IMR-90 (cell line): Measurements from ENCODE around the gene FOXK2.

ENCODE experiments used
- CEBPB ChIP-seq: IDR thresholded peaks from 2 replicates; pipeline ENCODE4 v1.6.1; 2012; ENCODE audit warnings: low read depth, low read length, improper control_type of control experiment
- CHD1 ChIP-seq: IDR thresholded peaks from 2 replicates; pipeline ENCODE4 v1.6.1; 2012; ENCODE audit warnings: low read depth, low read length, improper control_type of control experiment
- FOS ChIP-seq: fragments of 150-350 bp; IDR thresholded peaks from 2 replicates; pipeline ENCODE4 v1.6.1; 2016; ENCODE audit warnings: low read depth, low read length
- MAFK ChIP-seq: IDR thresholded peaks from 2 replicates; pipeline ENCODE4 v1.6.1; 2012; ENCODE audit warnings: low read depth, low read length, improper control_type of control experiment
- MAZ ChIP-seq: IDR thresholded peaks from 2 replicates; pipeline ENCODE4 v1.6.1; 2012; ENCODE audit warnings: low read depth, mild to moderate bottlenecking, low read length, improper control_type of control experiment, moderate library complexity, borderline replicate concordance
- MXI1 ChIP-seq: IDR thresholded peaks from 2 replicates; pipeline ENCODE4 v1.6.1; 2012; ENCODE audit warnings: low read depth, mild to moderate bottlenecking, low read length, moderate library complexity, borderline replicate concordance
- POLR2A ChIP-seq: IDR thresholded peaks from 2 replicates; pipeline ENCODE4 v1.6.1; 2012; ENCODE audit warnings: mild to moderate bottlenecking, low read depth, low read length
- RAD21 ChIP-seq: IDR thresholded peaks from 2 replicates; pipeline ENCODE4 v1.6.1; 2012; ENCODE audit warnings: low read length, improper control_type of control experiment
- RCOR1 ChIP-seq: IDR thresholded peaks from 2 replicates; pipeline ENCODE4 v1.6.1; 2012; ENCODE audit warnings: mild to moderate bottlenecking, low read length, improper control_type of control experiment; ENCODE audit not compliant: insufficient replicate concordance
- RFX5 ChIP-seq: IDR thresholded peaks from 2 replicates; pipeline ENCODE4 v1.8.0; 2012; ENCODE audit warnings: low read depth, mild to moderate bottlenecking, low read length, moderate library complexity
- TF ChIP-seq, protein P1 (sequence below): conservative IDR thresholded peaks from 2 replicates; pipeline ENCODE4 v1.5.1; 2012; ENCODE audit warnings: mild to moderate bottlenecking, low read depth, low read length, improper control_type of control experiment
- TF ChIP-seq, protein P2 (sequence below): fragments of 150-350 bp; IDR thresholded peaks from 2 replicates; pipeline ENCODE4 v1.6.1; 2017; ENCODE audit warnings: mild to moderate bottlenecking, antibody characterized with exemption, low read length, low read depth

DNA sequence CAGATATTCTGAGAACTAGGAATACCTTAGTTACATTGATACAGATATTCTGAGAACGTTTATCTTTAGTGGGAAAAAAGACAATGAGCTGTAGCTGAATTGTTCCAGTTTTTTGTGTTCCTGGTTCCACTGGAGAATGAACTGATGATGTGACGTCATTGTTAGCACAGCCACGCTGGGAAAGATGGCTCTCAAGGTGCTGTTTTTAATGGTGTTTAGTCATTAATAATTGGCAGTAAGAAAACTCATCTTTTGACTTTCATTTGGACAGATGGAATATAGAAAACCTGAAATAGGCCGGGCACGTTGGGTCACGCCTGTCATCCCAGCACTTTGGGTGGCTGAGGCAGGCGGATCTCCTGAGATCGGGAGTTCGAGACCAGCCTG is 10.4 kb downstream of the FOXK2 start:
- no peak for TF ChIP-seq CHD1
- no peak for TF ChIP-seq POLR2A
- no peak for TF ChIP-seq MXI1
- TF ChIP-seq, protein P1, sequence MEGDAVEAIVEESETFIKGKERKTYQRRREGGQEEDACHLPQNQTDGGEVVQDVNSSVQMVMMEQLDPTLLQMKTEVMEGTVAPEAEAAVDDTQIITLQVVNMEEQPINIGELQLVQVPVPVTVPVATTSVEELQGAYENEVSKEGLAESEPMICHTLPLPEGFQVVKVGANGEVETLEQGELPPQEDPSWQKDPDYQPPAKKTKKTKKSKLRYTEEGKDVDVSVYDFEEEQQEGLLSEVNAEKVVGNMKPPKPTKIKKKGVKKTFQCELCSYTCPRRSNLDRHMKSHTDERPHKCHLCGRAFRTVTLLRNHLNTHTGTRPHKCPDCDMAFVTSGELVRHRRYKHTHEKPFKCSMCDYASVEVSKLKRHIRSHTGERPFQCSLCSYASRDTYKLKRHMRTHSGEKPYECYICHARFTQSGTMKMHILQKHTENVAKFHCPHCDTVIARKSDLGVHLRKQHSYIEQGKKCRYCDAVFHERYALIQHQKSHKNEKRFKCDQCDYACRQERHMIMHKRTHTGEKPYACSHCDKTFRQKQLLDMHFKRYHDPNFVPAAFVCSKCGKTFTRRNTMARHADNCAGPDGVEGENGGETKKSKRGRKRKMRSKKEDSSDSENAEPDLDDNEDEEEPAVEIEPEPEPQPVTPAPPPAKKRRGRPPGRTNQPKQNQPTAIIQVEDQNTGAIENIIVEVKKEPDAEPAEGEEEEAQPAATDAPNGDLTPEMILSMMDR, result no peak
- TF ChIP-seq RCOR1, result no peak
- TF ChIP-seq, protein P2, sequence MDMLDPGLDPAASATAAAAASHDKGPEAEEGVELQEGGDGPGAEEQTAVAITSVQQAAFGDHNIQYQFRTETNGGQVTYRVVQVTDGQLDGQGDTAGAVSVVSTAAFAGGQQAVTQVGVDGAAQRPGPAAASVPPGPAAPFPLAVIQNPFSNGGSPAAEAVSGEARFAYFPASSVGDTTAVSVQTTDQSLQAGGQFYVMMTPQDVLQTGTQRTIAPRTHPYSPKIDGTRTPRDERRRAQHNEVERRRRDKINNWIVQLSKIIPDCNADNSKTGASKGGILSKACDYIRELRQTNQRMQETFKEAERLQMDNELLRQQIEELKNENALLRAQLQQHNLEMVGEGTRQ, result no peak
- TF ChIP-seq RFX5, result no peak
- TF ChIP-seq RAD21, result no peak
- no peak for TF ChIP-seq MAZ
- no peak for TF ChIP-seq FOS
- no peak for TF ChIP-seq MAFK
- no peak for TF ChIP-seq CEBPB
